OCI-LY3 (cell line): Measurements from ENCODE around the gene RPRM.

Experiments used
- H2AFZ ChIP-seq: fragments of 200-600, 300-600 bp; shearing (Covaris generic); 2 replicates; pipeline ENCODE4 v1.6.0; 2014; ENCODE audit warnings: antibody characterized with exemption, low read depth, low read length
- H3K27ac ChIP-seq: fragments of 200-600, 300-600 bp; sonication (generic); 2 replicates; pipeline ENCODE4 v1.5.1; 2014; ENCODE audit warnings: mild to moderate bottlenecking, low read length, moderate library complexity, mixed read lengths
- H3K27me3 ChIP-seq: fragments of 200-600, 300-600 bp; sonication (generic); 2 replicates; pipeline ENCODE4 v1.6.1; 2014; ENCODE audit warnings: low read depth, low read length, mixed read lengths
- H3K36me3 ChIP-seq: fragments of 200-600, 300-600 bp; sonication (generic); replicated peaks from 2 replicates; pipeline ENCODE3; 2014; ENCODE audit warnings: low read depth, low read length, mixed read lengths
- H3K4me1 ChIP-seq: fragments of 300-600, 200-600 bp; sonication (generic); 2 replicates; pipeline ENCODE4 v1.6.1; 2014; ENCODE audit warnings: low read length, mixed read lengths
- H3K4me2 ChIP-seq: fragments of 200-600, 300-600 bp; sonication (generic); 2 replicates; pipeline ENCODE4 v1.6.1; 2014; ENCODE audit warnings: low read length, mixed read lengths
- H3K4me3 ChIP-seq: fragments of 300-600, 200-600 bp; sonication (generic); 2 replicates; pipeline ENCODE4 v1.5.1; 2014; ENCODE audit warnings: antibody characterized with exemption, mild to moderate bottlenecking, low read length, moderate library complexity
- H3K79me2 ChIP-seq: fragments of 300-600, 200-600 bp; shearing (Covaris generic); 2 replicates; pipeline ENCODE4 v1.6.1; 2014; ENCODE audit warnings: mild to moderate bottlenecking, low read length, mixed read lengths
- H3K9ac ChIP-seq: fragments of 300-600, 200-600 bp; shearing (Covaris generic); 2 replicates; pipeline ENCODE4 v1.6.0; 2014; ENCODE audit warnings: mild to moderate bottlenecking, low read length, moderate library complexity
- H3K9me3 ChIP-seq: fragments of 200-600, 300-600 bp; shearing (Covaris generic); 2 replicates; pipeline ENCODE4 v1.6.1; 2014; ENCODE audit warnings: low read length, mixed read lengths; ENCODE audit not compliant: insufficient read depth
- H4K20me1 ChIP-seq: fragments of 200-600, 300-600 bp; sonication (generic); 2 replicates; pipeline ENCODE4 v1.6.1; 2016; ENCODE audit warnings: low read length, mixed read lengths; ENCODE audit not compliant: insufficient read depth
- EZH2phosphoT487 ChIP-seq: fragments of 200-600 bp; shearing (Covaris generic); IDR thresholded peaks from 2 replicates; pipeline ENCODE4 v1.6.1; 2018; ENCODE audit warnings: antibody characterized with exemption, mixed run types, low read depth
- TF ChIP-seq, protein P1 (sequence below): fragments of 200-600, 300-600 bp; sonication (generic); IDR thresholded peaks from 2 replicates; pipeline ENCODE4 v1.5.1; 2014; ENCODE audit warnings: antibody characterized with exemption, low read length, low read depth

Gene RPRM

GRCh38 chr2:153477636-153478288, 800 bp downstream of the RPRM start:
- Histone ChIP-seq H3K9ac (no peak overlapping the region), H3K27ac (no peak overlapping the region), H3K79me2 (no peaks in the 10 kb centered on the region), H4K20me1 (no peaks in the 10 kb centered on the region), H3K4me2 (no peak overlapping the region), H3K36me3 (no peaks in the 10 kb centered on the region), H3K9me3 (no peaks in the 10 kb centered on the region), H3K4me3 (no peak overlapping the region), H3K27me3 (no peaks in the 10 kb centered on the region), H2AFZ (no peak overlapping the region), H3K4me1 (peaks cover 7% of the 10 kb centered on the region)
- TF ChIP-seq EZH2phosphoT487: no peak
- TF ChIP-seq, protein P1, sequence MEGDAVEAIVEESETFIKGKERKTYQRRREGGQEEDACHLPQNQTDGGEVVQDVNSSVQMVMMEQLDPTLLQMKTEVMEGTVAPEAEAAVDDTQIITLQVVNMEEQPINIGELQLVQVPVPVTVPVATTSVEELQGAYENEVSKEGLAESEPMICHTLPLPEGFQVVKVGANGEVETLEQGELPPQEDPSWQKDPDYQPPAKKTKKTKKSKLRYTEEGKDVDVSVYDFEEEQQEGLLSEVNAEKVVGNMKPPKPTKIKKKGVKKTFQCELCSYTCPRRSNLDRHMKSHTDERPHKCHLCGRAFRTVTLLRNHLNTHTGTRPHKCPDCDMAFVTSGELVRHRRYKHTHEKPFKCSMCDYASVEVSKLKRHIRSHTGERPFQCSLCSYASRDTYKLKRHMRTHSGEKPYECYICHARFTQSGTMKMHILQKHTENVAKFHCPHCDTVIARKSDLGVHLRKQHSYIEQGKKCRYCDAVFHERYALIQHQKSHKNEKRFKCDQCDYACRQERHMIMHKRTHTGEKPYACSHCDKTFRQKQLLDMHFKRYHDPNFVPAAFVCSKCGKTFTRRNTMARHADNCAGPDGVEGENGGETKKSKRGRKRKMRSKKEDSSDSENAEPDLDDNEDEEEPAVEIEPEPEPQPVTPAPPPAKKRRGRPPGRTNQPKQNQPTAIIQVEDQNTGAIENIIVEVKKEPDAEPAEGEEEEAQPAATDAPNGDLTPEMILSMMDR: no peak

- H3K9ac ChIP-seq: no peak overlapping the region
Observed at GRCh38 chr2:153476816-153477635, 1.5 kb downstream of the RPRM start.

DNA sequence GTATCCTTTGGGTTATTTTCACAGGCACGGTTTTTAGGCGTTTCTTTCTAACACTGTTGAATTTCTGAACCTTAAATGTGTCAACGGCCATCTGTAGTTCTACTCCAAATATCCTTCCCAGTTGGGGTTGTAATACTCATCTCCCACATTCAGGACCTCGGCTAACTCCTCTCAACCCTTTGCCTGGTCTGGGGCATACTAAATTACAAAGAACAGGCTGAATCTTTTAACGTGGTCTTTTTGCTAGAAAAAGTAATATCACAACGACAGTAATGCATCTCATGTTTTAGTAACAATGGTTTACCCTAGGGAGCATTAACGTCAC, 2.1 kb downstream of the RPRM start:
- no peak overlapping the region for H3K4me3 ChIP-seq
- H3K9ac ChIP-seq: no peak overlapping the region
- TF ChIP-seq, protein P1: no peak
- no peak for TF ChIP-seq EZH2phosphoT487
- no peaks in the 10 kb centered on the region for H3K27me3 ChIP-seq
- no peak overlapping the region for H2AFZ ChIP-seq
- no peaks in the 10 kb centered on the region for H4K20me1 ChIP-seq
- H3K4me1 ChIP-seq: peaks cover 7% of the 10 kb centered on the region
- H3K27ac ChIP-seq: no peak overlapping the region
- no peak overlapping the region for H3K4me2 ChIP-seq
- no peaks in the 10 kb centered on the region for H3K36me3 ChIP-seq
- no peaks in the 10 kb centered on the region for H3K9me3 ChIP-seq
- no peaks in the 10 kb centered on the region for H3K79me2 ChIP-seq

More at GRCh38 chr2:153476816-153477635, 1.5 kb downstream of the RPRM start:
- Histone ChIP-seq H3K36me3 (no peaks in the 10 kb centered on the region), H3K4me3 (no peak overlapping the region), H3K4me1 (peaks cover 7% of the 10 kb centered on the region), H3K27me3 (no peaks in the 10 kb centered on the region), H3K79me2 (no peaks in the 10 kb centered on the region), H3K27ac (no peak overlapping the region), H3K9me3 (no peaks in the 10 kb centered on the region), H2AFZ (no peak overlapping the region), H3K4me2 (no peak overlapping the region), H4K20me1 (no peaks in the 10 kb centered on the region)
- TF ChIP-seq, protein P1: no peak
- TF ChIP-seq EZH2phosphoT487: no peak

DNA sequence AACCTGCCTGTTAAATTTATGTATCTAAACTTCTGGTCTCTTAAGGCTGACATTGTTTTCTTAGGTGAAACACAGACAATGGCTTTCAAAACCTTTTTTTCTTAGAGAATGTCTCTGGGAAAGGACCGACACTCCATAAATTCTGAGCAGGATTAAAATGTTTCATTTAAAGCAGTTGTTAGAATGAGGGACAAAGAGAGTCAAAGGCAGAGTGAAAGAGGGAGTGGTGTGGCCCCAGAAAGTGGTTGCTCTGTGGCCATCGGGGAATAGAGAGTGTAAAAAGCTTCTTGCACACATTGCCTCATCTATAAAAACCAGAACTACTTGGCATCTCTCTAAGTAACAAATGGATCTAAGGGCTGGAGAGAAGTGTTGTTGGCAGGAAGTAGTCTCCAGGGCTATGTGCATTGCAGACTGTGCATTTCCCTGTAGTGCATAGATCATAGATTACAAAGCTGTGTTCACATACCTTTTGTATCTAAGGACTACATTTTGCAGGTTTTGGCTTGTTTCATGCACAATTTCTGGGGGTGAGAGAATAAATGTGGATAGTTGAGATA, 3.6 kb downstream of the RPRM start:
- no peak overlapping the region for H3K4me3 ChIP-seq
- TF ChIP-seq, protein P1: no peak
- no peak for TF ChIP-seq EZH2phosphoT487
- H3K9ac ChIP-seq: no peak overlapping the region

More for the DNA sequence above, 3.6 kb downstream of the RPRM start:
- H3K4me2 ChIP-seq: no peak overlapping the region
- H3K79me2 ChIP-seq: no peaks in the 10 kb centered on the region
- no peaks in the 10 kb centered on the region for H3K36me3 ChIP-seq
- no peak overlapping the region for H3K27ac ChIP-seq
- no peak overlapping the region for H2AFZ ChIP-seq
- no peaks in the 10 kb centered on the region for H4K20me1 ChIP-seq
- H3K4me1 ChIP-seq: peaks cover 7% of the 10 kb centered on the region
- no peaks in the 10 kb centered on the region for H3K27me3 ChIP-seq
- no peaks in the 10 kb centered on the region for H3K9me3 ChIP-seq
